ENCODE results near the gene FAM131B.

DNA sequence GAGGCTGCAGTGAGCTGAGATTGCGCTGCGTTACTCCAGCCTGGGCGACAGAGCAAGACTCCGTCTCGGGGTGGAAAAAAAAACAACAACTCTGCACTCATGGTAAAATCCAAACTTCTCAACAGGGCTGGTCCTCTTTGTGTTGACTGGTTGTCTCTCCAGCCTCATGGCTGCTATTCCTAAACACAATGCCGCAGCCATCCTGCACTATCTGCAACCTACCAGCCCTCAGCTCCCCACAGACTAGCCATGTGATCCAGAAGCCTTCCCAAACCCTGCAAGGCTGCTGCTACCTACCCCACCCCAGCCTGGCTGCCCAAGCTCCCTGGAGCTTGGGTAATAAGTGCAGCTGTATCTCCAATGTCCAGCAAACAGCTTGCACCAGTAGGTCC lies 30.4 kb upstream of the FAM131B start:
- TF ChIP-seq, protein P1, sequence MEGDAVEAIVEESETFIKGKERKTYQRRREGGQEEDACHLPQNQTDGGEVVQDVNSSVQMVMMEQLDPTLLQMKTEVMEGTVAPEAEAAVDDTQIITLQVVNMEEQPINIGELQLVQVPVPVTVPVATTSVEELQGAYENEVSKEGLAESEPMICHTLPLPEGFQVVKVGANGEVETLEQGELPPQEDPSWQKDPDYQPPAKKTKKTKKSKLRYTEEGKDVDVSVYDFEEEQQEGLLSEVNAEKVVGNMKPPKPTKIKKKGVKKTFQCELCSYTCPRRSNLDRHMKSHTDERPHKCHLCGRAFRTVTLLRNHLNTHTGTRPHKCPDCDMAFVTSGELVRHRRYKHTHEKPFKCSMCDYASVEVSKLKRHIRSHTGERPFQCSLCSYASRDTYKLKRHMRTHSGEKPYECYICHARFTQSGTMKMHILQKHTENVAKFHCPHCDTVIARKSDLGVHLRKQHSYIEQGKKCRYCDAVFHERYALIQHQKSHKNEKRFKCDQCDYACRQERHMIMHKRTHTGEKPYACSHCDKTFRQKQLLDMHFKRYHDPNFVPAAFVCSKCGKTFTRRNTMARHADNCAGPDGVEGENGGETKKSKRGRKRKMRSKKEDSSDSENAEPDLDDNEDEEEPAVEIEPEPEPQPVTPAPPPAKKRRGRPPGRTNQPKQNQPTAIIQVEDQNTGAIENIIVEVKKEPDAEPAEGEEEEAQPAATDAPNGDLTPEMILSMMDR (IDR thresholded peaks at IDR 0.05; ENCODE audit: insufficient read depth, low read length), result no peak
- TF ChIP-seq SPI1 (IDR thresholded peaks at IDR 0.05; ENCODE audit: borderline replicate concordance, low read depth) (no peak), POLR2AphosphoS5 (IDR thresholded peaks at IDR 0.05; ENCODE audit: low read depth) (no peak; the same call in none of the 2 replicates), GABPA (IDR thresholded peaks at IDR 0.05; ENCODE audit: low read depth) (no peak)
- TF ChIP-seq, protein P2, sequence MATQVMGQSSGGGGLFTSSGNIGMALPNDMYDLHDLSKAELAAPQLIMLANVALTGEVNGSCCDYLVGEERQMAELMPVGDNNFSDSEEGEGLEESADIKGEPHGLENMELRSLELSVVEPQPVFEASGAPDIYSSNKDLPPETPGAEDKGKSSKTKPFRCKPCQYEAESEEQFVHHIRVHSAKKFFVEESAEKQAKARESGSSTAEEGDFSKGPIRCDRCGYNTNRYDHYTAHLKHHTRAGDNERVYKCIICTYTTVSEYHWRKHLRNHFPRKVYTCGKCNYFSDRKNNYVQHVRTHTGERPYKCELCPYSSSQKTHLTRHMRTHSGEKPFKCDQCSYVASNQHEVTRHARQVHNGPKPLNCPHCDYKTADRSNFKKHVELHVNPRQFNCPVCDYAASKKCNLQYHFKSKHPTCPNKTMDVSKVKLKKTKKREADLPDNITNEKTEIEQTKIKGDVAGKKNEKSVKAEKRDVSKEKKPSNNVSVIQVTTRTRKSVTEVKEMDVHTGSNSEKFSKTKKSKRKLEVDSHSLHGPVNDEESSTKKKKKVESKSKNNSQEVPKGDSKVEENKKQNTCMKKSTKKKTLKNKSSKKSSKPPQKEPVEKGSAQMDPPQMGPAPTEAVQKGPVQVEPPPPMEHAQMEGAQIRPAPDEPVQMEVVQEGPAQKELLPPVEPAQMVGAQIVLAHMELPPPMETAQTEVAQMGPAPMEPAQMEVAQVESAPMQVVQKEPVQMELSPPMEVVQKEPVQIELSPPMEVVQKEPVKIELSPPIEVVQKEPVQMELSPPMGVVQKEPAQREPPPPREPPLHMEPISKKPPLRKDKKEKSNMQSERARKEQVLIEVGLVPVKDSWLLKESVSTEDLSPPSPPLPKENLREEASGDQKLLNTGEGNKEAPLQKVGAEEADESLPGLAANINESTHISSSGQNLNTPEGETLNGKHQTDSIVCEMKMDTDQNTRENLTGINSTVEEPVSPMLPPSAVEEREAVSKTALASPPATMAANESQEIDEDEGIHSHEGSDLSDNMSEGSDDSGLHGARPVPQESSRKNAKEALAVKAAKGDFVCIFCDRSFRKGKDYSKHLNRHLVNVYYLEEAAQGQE (IDR thresholded peaks at IDR 0.05; ENCODE audit: insufficient replicate concordance, low read depth), result no peak
